ENCODE results near the gene RPA1.
"Not testable (repeated sequence)": the region's sequence is repeated elsewhere in the genome, so short reads cannot be mapped to it uniquely, and the experiment has no call there.

The RPA1 gene

GRCh38 chr17:1829592-1830257 is at the start of gene RPA1, which contains the start of gene SMYD4:
RPA1 (plus strand) TSS chr17:1830005; CDS start chr17:1830094, 89 bp downstream.
SMYD4 (minus strand) TSS chr17:1829902; CDS start chr17:1827994, 1,908 bp downstream.
- peak; percentile 60 to 85 (median 74) for DNase-seq (ENCODE audit: low read depth in 4 of 4, low spot score in 1 of 4)

GRCh38 chr17:1782171-1782567 is 47.6 kb upstream of the RPA1 start:
- no peak for DNase-seq (ENCODE audit: low read depth in 4 of 4, low spot score in 1 of 4)

- DNase-seq (ENCODE audit: low read depth in 4 of 4, low spot score in 1 of 4) = no peak
These were observed 46.5 kb upstream of the RPA1 start for GRCh38 chr17:1783271-1783670.

- no peak for DNase-seq (ENCODE audit: low read depth in 4 of 4, low spot score in 1 of 4)
These were observed 45.8 kb upstream of the RPA1 start for GRCh38 chr17:1783834-1784611.

GRCh38 chr17:1785930-1786329 is 43.9 kb upstream of the RPA1 start:
- DNase-seq (ENCODE audit: low read depth in 4 of 4, low spot score in 1 of 4) = no peak

GRCh38 chr17:1786708-1787107 is 43.1 kb upstream of the RPA1 start:
- no peak for DNase-seq (ENCODE audit: low read depth in 4 of 4, low spot score in 1 of 4)

- no peak for DNase-seq (ENCODE audit: low read depth in 4 of 4, low spot score in 1 of 4)
These were observed 42.4 kb upstream of the RPA1 start for GRCh38 chr17:1787301-1787902.

GRCh38 chr17:1789936-1790335 is 39.9 kb upstream of the RPA1 start:
- no peak for DNase-seq (ENCODE audit: low read depth in 4 of 4, low spot score in 1 of 4)

- DNase-seq (ENCODE audit: low read depth in 4 of 4, low spot score in 1 of 4) = no peak
These were observed 37.0 kb upstream of the RPA1 start for GRCh38 chr17:1792495-1793446.

GRCh38 chr17:1793447-1793806 is 36.4 kb upstream of the RPA1 start:
- DNase-seq (ENCODE audit: low read depth in 4 of 4, low spot score in 1 of 4) = no peak

GRCh38 chr17:1796800-1797199 is 33.0 kb upstream of the RPA1 start:
- no peak for DNase-seq (ENCODE audit: low read depth in 4 of 4, low spot score in 1 of 4)

- DNase-seq (ENCODE audit: low read depth in 4 of 4, low spot score in 1 of 4) = no peak
These were observed 32.5 kb upstream of the RPA1 start for GRCh38 chr17:1797323-1797722.

GRCh38 chr17:1797846-1798245 is 32.0 kb upstream of the RPA1 start:
- not testable (repeated sequence) for DNase-seq (ENCODE audit: low read depth in 4 of 4, low spot score in 1 of 4)

GRCh38 chr17:1800240-1800639 is 29.6 kb upstream of the RPA1 start:
- no peak for DNase-seq (ENCODE audit: low read depth in 4 of 4, low spot score in 1 of 4)

- no peak for DNase-seq (ENCODE audit: low read depth in 4 of 4, low spot score in 1 of 4)
These were observed 29.1 kb upstream of the RPA1 start for GRCh38 chr17:1800712-1801111.

GRCh38 chr17:1802429-1802828 is 27.4 kb upstream of the RPA1 start:
- DNase-seq (ENCODE audit: low read depth in 4 of 4, low spot score in 1 of 4) = no peak

- no peak for DNase-seq (ENCODE audit: low read depth in 4 of 4, low spot score in 1 of 4)
These were observed 26.5 kb upstream of the RPA1 start for GRCh38 chr17:1803280-1803679.

GRCh38 chr17:1807890-1808289 is 21.9 kb upstream of the RPA1 start:
- DNase-seq (ENCODE audit: low read depth in 4 of 4, low spot score in 1 of 4) = no peak

- DNase-seq (ENCODE audit: low read depth in 4 of 4, low spot score in 1 of 4) = no peak
These were observed 21.2 kb upstream of the RPA1 start for GRCh38 chr17:1808644-1809043.

GRCh38 chr17:1809815-1810214 is 20.0 kb upstream of the RPA1 start:
- DNase-seq (ENCODE audit: low read depth in 4 of 4, low spot score in 1 of 4) = not testable (repeated sequence)

GRCh38 chr17:1810450-1811103 is 19.2 kb upstream of the RPA1 start:
- no peak for DNase-seq (ENCODE audit: low read depth in 4 of 4, low spot score in 1 of 4)
